IMR-90 (cell line): Measurements from ENCODE around the gene LSMEM2. TPM values are rescaled to one million over a fixed set of nuclear protein-coding genes. Genes with fewer than 3 reads are reported as not detected.
A peak's percentile ranks its signal among the peaks of the same experiment; 100 is the strongest.

Source experiments
- ATAC-seq: fragments of 200-7000 bp; cut with Tn5 transposase; 2 replicates; pipeline ENCODE4 v1.9.1; 2020; ENCODE audit warnings: low read depth, mild to moderate bottlenecking, moderate library complexity
- BruUV-seq: library from RNA; stranded (reverse); fragments of 400-500 nt; replicated peaks from 2 replicates; lab custom pipeline; 2021; lab: Mats Ljungman, UMichigan
- CTCF ChIA-PET: fragments of 300-600 bp; formaldehyde crosslinking; extraction: SDS; loops from one replicate; lab custom pipeline; 2021; ENCODE audit warnings: antibody characterized with exemption; lab: Yijun Ruan, JAX
- POLR2A ChIA-PET: fragments of 300-600 bp; sonication (Branson Sonifier 250); formaldehyde crosslinking; loops from one replicate; lab custom pipeline; 2022; ENCODE audit warnings: antibody characterized with exemption; ENCODE audit not compliant: unreplicated experiment; lab: Charles Lee
- DNase-seq: peaks from one replicate; pipeline ENCODE4 v3.0.0; 2013
- H2AFZ ChIP-seq: replicated peaks from 2 replicates; pipeline ENCODE3; 2013; ENCODE audit warnings: low read length, mild to moderate bottlenecking; ENCODE audit not compliant: poor library complexity
- H2AK5ac ChIP-seq: 2 replicates; pipeline ENCODE4 v1.6.1; 2013; ENCODE audit warnings: low read depth, low read length, inconsistent platforms
- H2AK9ac ChIP-seq: replicated peaks from 2 replicates; pipeline ENCODE3; 2013; ENCODE audit warnings: mild to moderate bottlenecking, low read depth, low read length, moderate library complexity; ENCODE audit not compliant: poor library complexity
- H2BK120ac ChIP-seq: 2 replicates; pipeline ENCODE4 v1.6.1; 2013; ENCODE audit warnings: low read depth, low read length, inconsistent platforms
- H2BK15ac ChIP-seq: 3 replicates; pipeline ENCODE4 v1.6.1; 2013; ENCODE audit warnings: low read depth, low read length, inconsistent platforms
- H2BK20ac ChIP-seq: 2 replicates; pipeline ENCODE4 v1.6.1; 2013; ENCODE audit warnings: low read depth, mild to moderate bottlenecking, inconsistent platforms, low read length, moderate library complexity
- H2BK5ac ChIP-seq: 2 replicates; pipeline ENCODE4 v1.6.1; 2013; ENCODE audit warnings: mild to moderate bottlenecking, low read depth, low read length, inconsistent platforms; ENCODE audit not compliant: poor library complexity, severe bottlenecking
- H3K14ac ChIP-seq: replicated peaks from 2 replicates; pipeline ENCODE4 v1.6.1; 2013; ENCODE audit warnings: low read depth, low read length, inconsistent platforms
- H3K18ac ChIP-seq: 2 replicates; pipeline ENCODE4 v1.6.1; 2013; ENCODE audit warnings: low read depth, low read length, control low read depth
- H3K23ac ChIP-seq: 2 replicates; pipeline ENCODE4 v1.6.1; 2013; ENCODE audit warnings: low read depth, low read length, inconsistent platforms
- H3K27ac ChIP-seq: 2 replicates; pipeline ENCODE4 v1.5.1; 2013; ENCODE audit warnings: mild to moderate bottlenecking, control low read depth, low read length; ENCODE audit not compliant: insufficient read depth
- H3K27me3 ChIP-seq: 2 replicates; pipeline ENCODE4 v1.6.1; 2013; ENCODE audit warnings: low read length; ENCODE audit not compliant: control insufficient read depth, insufficient read depth
- H3K36me3 ChIP-seq: 2 replicates; pipeline ENCODE4 v1.6.1; 2013; ENCODE audit warnings: low read length, mixed read lengths; ENCODE audit not compliant: control insufficient read depth, insufficient read depth
- H3K4ac ChIP-seq: 2 replicates; pipeline ENCODE4 v1.6.1; 2013; ENCODE audit warnings: low read depth, low read length, inconsistent platforms
- H3K4me1 ChIP-seq: 2 replicates; pipeline ENCODE4 v1.6.1; 2013; ENCODE audit warnings: low read length, mixed read lengths; ENCODE audit not compliant: control insufficient read depth, insufficient read depth
- H3K4me2 ChIP-seq: 2 replicates; pipeline ENCODE4 v1.6.1; 2013; ENCODE audit warnings: low read depth, mild to moderate bottlenecking, control low read depth, low read length, moderate library complexity
- H3K4me3 ChIP-seq: 2 replicates; pipeline ENCODE4 v1.5.1; 2013; ENCODE audit warnings: low read depth, mild to moderate bottlenecking, control low read depth, low read length, moderate library complexity; ENCODE audit not compliant: insufficient read depth
- H3K56ac ChIP-seq: 2 replicates; pipeline ENCODE4 v1.6.1; 2013; ENCODE audit warnings: low read length, inconsistent platforms; ENCODE audit not compliant: insufficient read depth; ENCODE audit errors: extremely low read depth
- H3K79me1 ChIP-seq, 2 experiments: 2 replicates each; pipeline ENCODE4 v1.6.1; 2013; ENCODE audit warnings: low read length in 2 of 2, inconsistent platforms in 1 of 2, low read depth in 1 of 2
- H3K9ac ChIP-seq: 2 replicates; pipeline ENCODE4 v1.6.1; 2013; ENCODE audit warnings: low read depth, low read length, control low read depth
- H3K9me1 ChIP-seq: 2 replicates; pipeline ENCODE4 v1.6.1; 2013; ENCODE audit warnings: low read length, inconsistent platforms; ENCODE audit not compliant: insufficient read depth
- H3K9me3 ChIP-seq: 2 replicates; pipeline ENCODE4 v1.6.1; 2013; ENCODE audit warnings: low read length; ENCODE audit not compliant: control insufficient read depth, insufficient read depth
- H4K20me1 ChIP-seq: 2 replicates; pipeline ENCODE4 v1.6.1; 2013; ENCODE audit warnings: low read length, inconsistent platforms; ENCODE audit not compliant: insufficient read depth
- H4K5ac ChIP-seq: 2 replicates; pipeline ENCODE4 v1.6.1; 2013; ENCODE audit warnings: mild to moderate bottlenecking, low read depth, low read length, control low read depth
- H4K8ac ChIP-seq, 2 experiments: 2 replicates each; pipeline ENCODE4 v1.6.1; 2013; ENCODE audit warnings: low read depth in 2 of 2, low read length in 2 of 2, control low read depth in 1 of 2, inconsistent platforms in 1 of 2
- H4K91ac ChIP-seq: 2 replicates; pipeline ENCODE4 v1.6.1; 2013; ENCODE audit warnings: low read depth, low read length, inconsistent platforms; ENCODE audit not compliant: insufficient read depth
- BHLHE40 ChIP-seq: fragments of 150-350 bp; IDR thresholded peaks from 2 replicates; pipeline ENCODE4 v1.6.1; 2016; ENCODE audit warnings: mild to moderate bottlenecking, low read depth, low read length
- MAFK ChIP-seq: IDR thresholded peaks from 2 replicates; pipeline ENCODE4 v1.6.1; 2012; ENCODE audit warnings: low read depth, low read length, improper control_type of control experiment
- MXI1 ChIP-seq: IDR thresholded peaks from 2 replicates; pipeline ENCODE4 v1.6.1; 2012; ENCODE audit warnings: low read depth, mild to moderate bottlenecking, low read length, moderate library complexity, borderline replicate concordance
- NFE2L2 ChIP-seq: fragments of 150-350 bp; IDR thresholded peaks from 2 replicates; pipeline ENCODE4 v1.6.1; 2016; ENCODE audit warnings: low read depth, mild to moderate bottlenecking, low read length
- WGBS, 2 experiments: methylation state at CpG; one replicate each; pipeline versions ENCODE4 v1.1.5 to v1.1.7; 2013; ENCODE audit warnings: missing lambda C conversion rate in 2 of 2; ENCODE audit not compliant: insufficient read length in 1 of 2; ENCODE audit errors: extremely low coverage in 2 of 2; 5-methylcytosine and 5-hydroxymethylcytosine counted together
- dilution Hi-C: fragments of 300-500 bp; cut with HindIII; formaldehyde crosslinking; loops from one replicate; pipeline ENCODE4 v1.14.3; 2018; ENCODE audit warnings: low sequenced_read_pairs; ENCODE audit not compliant: unreplicated experiment
- in situ Hi-C: fragments of 300-500 bp; cut with MboI; formaldehyde crosslinking; loops from 3 replicates; pipeline ENCODE4 v1.14.3; 2019; ENCODE audit warnings: low sequenced_read_pairs, inconsistent platforms, mixed read lengths
- intact Hi-C: fragments of 100-400 bp; cut with micrococcal nuclease; formaldehyde crosslinking; loops from 2 replicates; pipeline ENCODE4 v1.10.0; 2022
- polyA plus RNA-seq, 3 experiments: library from polyadenylated mRNA; depleted of rRNA; stranded (reverse); fragments of >200 nt; gene quantifications; 2 replicates each; pipeline ENCODE4 v1.2.3, GENCODE V29; 2012; ENCODE audit warnings: low replicate concordance in 1 of 3
- total RNA-seq: library from RNA; depleted of rRNA; stranded (reverse); fragments of >200 nt; gene quantifications from 2 replicates; pipeline ENCODE4 v1.2.3, GENCODE V29; 2012
- TF ChIP-seq, protein P1 (sequence below): fragments of 150-350 bp; IDR thresholded peaks from 2 replicates; pipeline ENCODE4 v1.6.1; 2016; ENCODE audit warnings: low read depth, mild to moderate bottlenecking, low read length, moderate library complexity, borderline replicate concordance

LSMEM2 gene
- total and polyA plus RNA-seq, 2 of the 4 experiments (the other 2 are of a cell fraction): under 0.01 TPM; not detected in 1

DNA sequence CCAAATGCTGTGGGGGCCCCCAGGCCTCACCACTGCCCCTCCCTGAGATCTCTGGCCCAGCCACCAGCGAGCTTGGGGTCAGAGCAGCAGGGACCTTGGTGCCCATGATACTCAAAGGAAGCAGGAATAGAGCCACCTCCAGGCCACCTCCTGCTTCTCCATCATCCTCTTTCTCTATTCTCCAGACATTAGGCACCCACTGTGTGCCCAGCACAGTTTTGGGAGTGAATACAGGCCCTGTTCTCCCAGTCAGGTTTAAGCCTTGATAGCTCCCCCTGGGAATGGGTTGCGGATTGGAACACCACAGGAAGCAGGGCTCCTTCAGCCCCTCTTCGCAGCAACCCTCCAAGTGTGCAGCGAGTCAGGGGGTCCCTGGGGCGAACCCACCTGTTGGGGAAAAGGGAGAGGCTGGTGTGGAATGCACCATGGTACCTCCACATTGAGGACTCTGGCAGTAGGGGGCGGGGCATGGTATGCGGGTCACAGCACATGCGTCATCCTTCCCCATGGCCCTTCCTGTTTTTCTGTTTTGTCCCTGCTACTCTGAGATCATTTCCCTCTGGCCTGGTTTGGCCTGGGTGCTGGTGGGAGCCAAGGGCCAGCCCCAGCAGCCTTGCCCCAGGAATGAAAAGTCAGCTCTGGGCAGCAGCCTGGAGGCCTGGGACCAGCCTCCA is 24.2 kb upstream of the LSMEM2 start:
- H3K4ac ChIP-seq: 0 out of 2 replicates have a peak overlapping the region, but pooled peaks have one; percentile 42
- no peak overlapping the region for H3K4me2 ChIP-seq
- H3K79me1 ChIP-seq: peaks cover 18 to 81% of the 10 kb centered on the region in 2 experiments
- H4K91ac ChIP-seq: no peak overlapping the region
- dilution Hi-C loops (no loop called here), intact Hi-C loops (no loop called here), in situ Hi-C loops (no loop called here)
- H2AFZ ChIP-seq: no peak overlapping the region
- peaks cover 21% of the 10 kb centered on the region for H3K4me1 ChIP-seq
- no peaks in the 10 kb centered on the region for H3K27me3 ChIP-seq
- H3K36me3 ChIP-seq: peaks cover 59% of the 10 kb centered on the region
- H2AK9ac ChIP-seq: no peak overlapping the region
- no TSS peak for BruUV-seq
- H3K23ac ChIP-seq: no peak overlapping the region
- H3K18ac ChIP-seq: no peak overlapping the region
- H2BK120ac ChIP-seq: no peak overlapping the region
- H3K9me3 ChIP-seq: no peaks in the 10 kb centered on the region
- ChIA-PET POLR2A (no interaction called here), CTCF (interaction anchor here (0.6 kb wide), 1 partner anchor 10 kb away, joined by 3 read pairs; no protein-coding TSS in a partner anchor)
- peaks cover 19% of the 10 kb centered on the region for H3K9me1 ChIP-seq
- no peak overlapping the region for H2BK20ac ChIP-seq
- H3K4me3 ChIP-seq: no peak overlapping the region
- H3K14ac ChIP-seq: no peak overlapping the region
- H3K27ac ChIP-seq: no peak overlapping the region
- ATAC-seq: no peak
- no peak for DNase-seq
- no peak overlapping the region for H3K56ac ChIP-seq
- peak overlapping the region; percentile 21 for H2BK5ac ChIP-seq
- peaks cover 64% of the 10 kb centered on the region for H4K20me1 ChIP-seq
- 80% methylated on average over 2 of the region's 8 CpGs; no CpG with 5 or more reads in 1 of the 2 experiments for WGBS, 2 experiments
- no peak overlapping the region; a peak in 1 of 4 replicates for H4K8ac ChIP-seq
- no peak overlapping the region for H2BK15ac ChIP-seq
- no peak overlapping the region for H3K9ac ChIP-seq
- H2AK5ac ChIP-seq: peak overlapping the region; percentile 40; the same call in 1 of the 2 replicates
- TF ChIP-seq MAFK (no peak), MXI1 (no peak), NFE2L2 (no peak), BHLHE40 (no peak)
- TF ChIP-seq, protein P1, sequence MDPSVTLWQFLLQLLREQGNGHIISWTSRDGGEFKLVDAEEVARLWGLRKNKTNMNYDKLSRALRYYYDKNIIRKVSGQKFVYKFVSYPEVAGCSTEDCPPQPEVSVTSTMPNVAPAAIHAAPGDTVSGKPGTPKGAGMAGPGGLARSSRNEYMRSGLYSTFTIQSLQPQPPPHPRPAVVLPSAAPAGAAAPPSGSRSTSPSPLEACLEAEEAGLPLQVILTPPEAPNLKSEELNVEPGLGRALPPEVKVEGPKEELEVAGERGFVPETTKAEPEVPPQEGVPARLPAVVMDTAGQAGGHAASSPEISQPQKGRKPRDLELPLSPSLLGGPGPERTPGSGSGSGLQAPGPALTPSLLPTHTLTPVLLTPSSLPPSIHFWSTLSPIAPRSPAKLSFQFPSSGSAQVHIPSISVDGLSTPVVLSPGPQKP: no peak
- H4K5ac ChIP-seq: no peak overlapping the region
